K562 (cell line): ENCODE data around the gene UBE2D2. TPM values are rescaled to one million over a fixed set of nuclear protein-coding genes. Genes with fewer than 3 reads are reported as not detected.

Experiments
- EP400 ChIP-seq: fragments of 450-650 bp; IDR thresholded peaks from 2 replicates; pipeline ENCODE4 v1.6.1; 2017; ENCODE audit warnings: antibody characterized with exemption, mild to moderate bottlenecking, moderate library complexity
- KDM1A ChIP-seq, 2 experiments: fragments of 450-650 bp; IDR thresholded peaks; 2 replicates each; pipeline ENCODE4 v1.6.1; 2016; ENCODE audit warnings: mild to moderate bottlenecking in 2 of 2
- KLF10 ChIP-seq: fragments of 250-450 bp; sonication (Bioruptor Pico); IDR thresholded peaks from 2 replicates; pipeline ENCODE4 v1.6.1; 2021; ENCODE audit warnings: matching md5 sums
- MNT ChIP-seq, 2 experiments: fragments of 450-650 bp; conservative IDR thresholded peaks; 2 replicates each; pipeline ENCODE4 v1.6.1; 2017; ENCODE audit warnings: mild to moderate bottlenecking in 2 of 2, moderate library complexity in 2 of 2
- STAT6 ChIP-seq: sonication (generic); formaldehyde crosslinking; IDR thresholded peaks from 2 replicates; pipeline ENCODE4 v1.8.1; 2023; ENCODE audit warnings: mild to moderate bottlenecking, missing genetic modification reagents
- SUPT5H ChIP-seq: fragments of 450-650 bp; IDR thresholded peaks from 2 replicates; pipeline ENCODE4 v1.6.1; 2016
- TAF9B ChIP-seq: fragments of 450-650 bp; IDR thresholded peaks from 2 replicates; pipeline ENCODE4 v1.6.1; 2018; ENCODE audit warnings: mild to moderate bottlenecking; ENCODE audit not compliant: partially characterized antibody
- ZNF717 ChIP-seq: fragments of 250-450 bp; sonication (Bioruptor Pico); IDR thresholded peaks from 2 replicates; pipeline ENCODE4 v1.5.0; 2021
- ZZZ3 ChIP-seq: fragments of 450-650 bp; IDR thresholded peaks from 2 replicates; pipeline ENCODE4 v1.6.1; 2016; ENCODE audit warnings: antibody characterized with exemption, mild to moderate bottlenecking, moderate library complexity
- polyA plus RNA-seq, 8 experiments: library from polyadenylated mRNA; depleted of rRNA in 4 of 8; stranded (reverse) in 5 of 8; unstranded in 3 of 8; fragments of >200 nt; fragmentation: Nextera tagmentation in 2 of 8; fragmentation: Illumina TruSeq in 1 of 8; extraction: Ambion mirVana in 2 of 8; extraction: Trizol in 1 of 8; gene quantifications; 2 replicates each; pipeline versions ENCODE4 v1.2.1 to v1.2.3, GENCODE V29; 2011 to 2014; ENCODE audit warnings: inconsistent platforms in 1 of 8, missing spikeins in 1 of 8
- total RNA-seq, 7 experiments: library from RNA; depleted of rRNA in 6 of 7; stranded (reverse); fragments of >200 nt in 6 of 7; fragmentation: Illumina TruSeq in 2 of 7; extraction: Trizol in 2 of 7; gene quantifications; 2 replicates each; pipeline versions ENCODE4 v1.2.1 to v1.2.3, GENCODE V29; 2011 to 2021; ENCODE audit warnings: low replicate concordance in 1 of 7
- TF ChIP-seq, protein P1 (sequence below): IDR thresholded peaks from 3 replicates; pipeline ENCODE4 v1.6.1; 2011; ENCODE audit warnings: borderline replicate concordance, mild to moderate bottlenecking; ENCODE audit not compliant: insufficient read length, insufficient read depth
- TF ChIP-seq, protein P2 (sequence below): sonication (generic); formaldehyde crosslinking; IDR thresholded peaks from 2 replicates; pipeline ENCODE4 v1.8.0; 2022; ENCODE audit warnings: mild to moderate bottlenecking, low read depth, missing genetic modification reagents

UBE2D2 gene
- total and polyA plus RNA-seq, 9 of the 15 experiments (the other 6 are each of a cell fraction or from before 2014, with no cell fraction given): 53.6 to 198 (median 122) TPM

- TF ChIP-seq STAT6 (CRISPR knock-in tag) (no peak), MNT (conservative IDR thresholded peaks at IDR 0.05) (no peak), TAF9B (no peak), ZZZ3 (no peak), KLF10 (no peak), KDM1A (IDR thresholded peaks at IDR 0.05) (peak in 1 of 2 experiments; percentile 49; a peak in 2 of 4 replicates), SUPT5H (peak; percentile 42; the same call in 1 of the 2 replicates), ZNF717 (CRISPR knock-in tag) (no peak), EP400 (no peak)
- TF ChIP-seq, protein P1, sequence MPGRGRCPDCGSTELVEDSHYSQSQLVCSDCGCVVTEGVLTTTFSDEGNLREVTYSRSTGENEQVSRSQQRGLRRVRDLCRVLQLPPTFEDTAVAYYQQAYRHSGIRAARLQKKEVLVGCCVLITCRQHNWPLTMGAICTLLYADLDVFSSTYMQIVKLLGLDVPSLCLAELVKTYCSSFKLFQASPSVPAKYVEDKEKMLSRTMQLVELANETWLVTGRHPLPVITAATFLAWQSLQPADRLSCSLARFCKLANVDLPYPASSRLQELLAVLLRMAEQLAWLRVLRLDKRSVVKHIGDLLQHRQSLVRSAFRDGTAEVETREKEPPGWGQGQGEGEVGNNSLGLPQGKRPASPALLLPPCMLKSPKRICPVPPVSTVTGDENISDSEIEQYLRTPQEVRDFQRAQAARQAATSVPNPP: no peak
- TF ChIP-seq, protein P2, sequence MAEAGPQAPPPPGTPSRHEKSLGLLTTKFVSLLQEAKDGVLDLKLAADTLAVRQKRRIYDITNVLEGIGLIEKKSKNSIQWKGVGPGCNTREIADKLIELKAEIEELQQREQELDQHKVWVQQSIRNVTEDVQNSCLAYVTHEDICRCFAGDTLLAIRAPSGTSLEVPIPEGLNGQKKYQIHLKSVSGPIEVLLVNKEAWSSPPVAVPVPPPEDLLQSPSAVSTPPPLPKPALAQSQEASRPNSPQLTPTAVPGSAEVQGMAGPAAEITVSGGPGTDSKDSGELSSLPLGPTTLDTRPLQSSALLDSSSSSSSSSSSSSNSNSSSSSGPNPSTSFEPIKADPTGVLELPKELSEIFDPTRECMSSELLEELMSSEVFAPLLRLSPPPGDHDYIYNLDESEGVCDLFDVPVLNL (CRISPR knock-in tag): no peak
Measured at GRCh38 chr5:139652788-139653241, 91.7 kb downstream of the UBE2D2 start (continued).
